Esophagus squamous epithelium (tissue), 5 donors: Measurements from ENCODE around the gene THY1. TPM values are rescaled to one million over a fixed set of nuclear protein-coding genes. Genes with fewer than 3 reads are reported as not detected.
"Not testable (repeated sequence)": the region's sequence is repeated elsewhere in the genome, so short reads cannot be mapped to it uniquely, and the experiment has no call there.

Experiments used
- DNase-seq: peaks from one replicate; lab custom pipeline; 2025; lab: John Stamatoyannopoulos, UW
- H3K27ac ChIP-seq, 4 donors: fragments of 200-600 bp; sonication (generic); one replicate each; pipeline ENCODE4 v1.5.1; 2016 to 2019; ENCODE audit warnings: mild to moderate bottlenecking in 1 of 4
- H3K27me3 ChIP-seq, 4 donors: fragments of 200-600 bp; sonication (generic); 1 replicate in 3 of 4; 2 replicates in 1 of 4; pipeline versions ENCODE4 v1.5.1 to v1.6.0; 2017 to 2021; ENCODE audit warnings: antibody characterized with exemption in 1 of 4
- H3K36me3 ChIP-seq, 3 donors: fragments of 200-600 bp; sonication (generic); one replicate each; pipeline ENCODE4 v1.5.1; 2016 to 2019
- H3K4me1 ChIP-seq, 3 donors: fragments of 200-600 bp; sonication (generic); one replicate each; pipeline ENCODE4 v1.5.1; 2017 to 2019
- H3K4me3 ChIP-seq, 4 donors: fragments of 200-600 bp; sonication (generic); 1 replicate in 3 of 4; 2 replicates in 1 of 4; pipeline ENCODE4 v1.5.1; 2016 to 2019; ENCODE audit warnings: mild to moderate bottlenecking in 2 of 4, moderate library complexity in 1 of 4
- H3K9me3 ChIP-seq, 3 donors: fragments of 200-600 bp; sonication (generic); one replicate each; pipeline ENCODE4 v1.5.1; 2016 to 2019
- CTCF ChIP-seq, 6 experiments: fragments of 450-650 bp in 4 of 6; fragments of 200-600 bp in 2 of 6; sonication (generic) in 2 of 6; IDR thresholded peaks; one replicate each; pipeline ENCODE4 v1.5.1; 2016 to 2019; ENCODE audit warnings: antibody characterized with exemption in 6 of 6, mild to moderate bottlenecking in 4 of 6, moderate library complexity in 4 of 6
- POLR2A ChIP-seq, 4 donors: fragments of 450-650 bp; IDR thresholded peaks; one replicate each; pipeline ENCODE4 v1.6.1; 2017; ENCODE audit warnings: antibody characterized with exemption in 4 of 4, mild to moderate bottlenecking in 4 of 4, moderate library complexity in 3 of 4
- WGBS, 2 donors: methylation state at CpG; one replicate each; pipeline ENCODE4 v1.1.5; 2018; 5-methylcytosine and 5-hydroxymethylcytosine counted together
- intact Hi-C: fragments of 100-400 bp; cut with DNase I; formaldehyde crosslinking; loops from one replicate; pipeline ENCODE4 v1.15.0; 2022
- total RNA-seq, 4 donors: library from RNA; depleted of rRNA; stranded (reverse); fragments of >200 nt; gene quantifications; one replicate each; pipeline ENCODE4 v1.1.0, GENCODE V29; 2016
- donor health status: DM: yes; HTN: yes; CAD: no.

THY1 gene
- total RNA-seq, 4 donors from 2014 or later = 0.57 to 7.6 (median 2.9) TPM

GRCh38 chr11:119459293-119459976 lies 36.5 kb upstream of the THY1 start:
- DNase-seq = no peak
- 82 to 87% methylated on average over 7 to 8 of the region's 8 CpGs for WGBS, 2 donors
- Histone ChIP-seq H3K9me3 (no peaks in the 10 kb centered on the region), H3K4me3 (no peak overlapping the region), H3K36me3 (no peaks in the 10 kb centered on the region), H3K4me1 (peaks cover 0 to 5% (median 0%) of the 10 kb centered on the region in 3 donors), H3K27ac (no peak overlapping the region), H3K27me3 (no peaks in the 10 kb centered on the region)
- intact Hi-C loops = no loop called here
- TF ChIP-seq POLR2A (IDR thresholded peaks at IDR 0.05) (no peak), CTCF (IDR thresholded peaks at IDR 0.05) (no peak)

GRCh38 chr11:119455708-119456107 lies 32.7 kb upstream of the THY1 start:
- DNase-seq, H3K27ac ChIP-seq, intact Hi-C loops, H3K36me3 ChIP-seq, H3K9me3 ChIP-seq, H3K4me1 ChIP-seq, H3K27me3 ChIP-seq, H3K4me3 ChIP-seq: not testable (repeated sequence)
- WGBS, 2 donors = 73 to 76% methylated on average over 6 of the region's 6 CpGs

- H3K27ac ChIP-seq, H3K36me3 ChIP-seq, DNase-seq, H3K27me3 ChIP-seq, H3K4me1 ChIP-seq, H3K9me3 ChIP-seq, H3K4me3 ChIP-seq, intact Hi-C loops: not testable (repeated sequence)
- WGBS, 2 donors = 46 to 53% methylated on average over 2 to 4 of the region's 4 CpGs
Observed at GRCh38 chr11:119455241-119455640, 32.3 kb upstream of the THY1 start.

GRCh38 chr11:119453881-119454280 lies 30.9 kb upstream of the THY1 start:
- no peaks in the 10 kb centered on the region for H3K9me3 ChIP-seq
- no peak for DNase-seq
- H3K4me1 ChIP-seq = no peaks in the 10 kb centered on the region
- TF ChIP-seq CTCF (IDR thresholded peaks at IDR 0.05) (no peak), POLR2A (IDR thresholded peaks at IDR 0.05) (no peak)
- no peaks in the 10 kb centered on the region for H3K27me3 ChIP-seq
- no peaks in the 10 kb centered on the region for H3K36me3 ChIP-seq
- no peak overlapping the region for H3K27ac ChIP-seq
- intact Hi-C loops = no loop called here
- WGBS, 2 donors = 69 to 82% methylated on average over 1 of the region's 1 CpG
- H3K4me3 ChIP-seq = no peak overlapping the region

GRCh38 chr11:119450590-119451326 lies 27.8 kb upstream of the THY1 start:
- intact Hi-C loops = no loop called here
- TF ChIP-seq CTCF (IDR thresholded peaks at IDR 0.05) = no peak
- TF ChIP-seq POLR2A (IDR thresholded peaks at IDR 0.05) = no peak
- Histone ChIP-seq H3K9me3 (no peaks in the 10 kb centered on the region), H3K27me3 (no peaks in the 10 kb centered on the region), H3K27ac (no peak overlapping the region), H3K36me3 (no peaks in the 10 kb centered on the region), H3K4me3 (no peak overlapping the region), H3K4me1 (peaks cover 0 to 23% (median 13%) of the 10 kb centered on the region in 3 donors)
- 64 to 68% methylated on average over 6 of the region's 6 CpGs for WGBS, 2 donors
- no peak for DNase-seq

- Histone ChIP-seq H3K36me3 (no peaks in the 10 kb centered on the region), H3K4me1 (peaks cover 0 to 23% (median 13%) of the 10 kb centered on the region in 3 donors), H3K27me3 (no peaks in the 10 kb centered on the region), H3K27ac (no peak overlapping the region), H3K4me3 (no peak overlapping the region), H3K9me3 (no peaks in the 10 kb centered on the region)
- intact Hi-C loops = no loop called here
- TF ChIP-seq CTCF (IDR thresholded peaks at IDR 0.05) (no peak), POLR2A (IDR thresholded peaks at IDR 0.05) (no peak)
- DNase-seq = no peak
- WGBS, 2 donors = 85 to 89% methylated on average over 3 of the region's 3 CpGs
Observed at GRCh38 chr11:119449498-119449897, 26.5 kb upstream of the THY1 start.
